DMS 273 (cell line): ENCODE data around the gene LBR.

Experiments
- DNase-seq: peaks from one replicate; lab custom pipeline; 2025; ENCODE audit not compliant: unreplicated experiment; lab: John Stamatoyannopoulos, UW

The LBR gene

DNA sequence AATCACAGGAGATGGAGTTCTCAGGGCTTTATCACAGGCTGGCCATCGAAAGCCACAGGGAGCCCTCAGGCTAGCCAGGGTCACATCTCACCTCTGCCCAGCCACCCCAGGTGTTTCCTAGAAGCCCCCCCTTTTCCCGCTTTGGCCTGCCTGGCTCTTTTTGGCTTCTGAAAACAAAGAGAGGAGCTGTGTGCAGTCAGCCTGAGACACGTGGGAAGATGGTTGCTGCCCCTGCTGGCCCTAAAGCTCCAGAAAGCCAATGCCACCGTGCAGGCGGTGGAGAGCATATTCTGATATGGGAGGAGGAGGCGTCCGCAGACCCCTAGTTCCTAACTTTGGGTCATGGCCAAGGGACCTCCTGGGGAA lies 18.7 kb upstream of the LBR start:
- no peak for DNase-seq

DNA sequence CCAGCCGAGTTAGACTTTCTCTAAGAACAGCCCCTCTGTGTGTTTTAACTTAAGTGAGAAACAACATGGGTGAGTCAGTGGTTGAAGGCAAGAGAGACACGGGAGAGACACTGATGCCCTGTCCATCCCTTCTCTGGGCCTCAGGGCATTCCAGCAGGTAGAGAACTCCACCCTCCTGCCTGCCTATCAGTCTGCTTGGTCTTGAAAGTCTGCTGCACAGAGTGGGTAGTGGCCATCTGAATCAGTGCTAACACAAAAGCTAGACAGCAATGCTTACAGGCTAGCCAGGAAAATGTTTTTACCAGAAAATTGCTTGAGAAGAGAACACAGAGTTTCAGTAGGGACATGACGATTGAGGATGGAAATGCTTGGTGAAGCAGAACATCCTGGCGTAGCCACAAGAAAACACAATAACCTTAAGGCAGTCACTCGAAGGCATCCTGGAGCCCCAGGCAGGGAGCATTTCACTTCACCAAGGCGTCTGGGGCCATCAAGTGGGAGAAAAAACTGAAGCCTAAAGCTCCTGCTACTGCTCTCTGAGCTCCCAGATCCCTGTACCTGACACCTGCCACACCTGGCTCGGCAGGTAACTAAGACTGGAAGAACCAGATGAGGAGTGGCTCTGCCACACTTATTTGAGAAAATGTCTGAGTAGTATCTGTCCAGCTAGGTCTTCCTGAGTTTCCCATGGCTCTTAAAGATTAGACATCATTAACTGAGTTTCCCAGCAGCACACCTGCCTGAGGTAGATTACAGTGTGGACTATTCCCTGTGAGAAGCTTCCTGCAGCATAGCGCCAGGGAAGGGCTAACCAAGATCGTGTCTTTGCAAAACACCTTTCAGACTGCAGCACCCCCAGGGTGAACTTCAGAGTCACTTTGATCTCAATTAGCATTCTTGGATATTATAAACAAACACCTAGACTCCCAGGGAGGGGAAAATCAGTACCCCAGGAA lies 18.1 kb upstream of the LBR start:
- DNase-seq, result no peak

DNA sequence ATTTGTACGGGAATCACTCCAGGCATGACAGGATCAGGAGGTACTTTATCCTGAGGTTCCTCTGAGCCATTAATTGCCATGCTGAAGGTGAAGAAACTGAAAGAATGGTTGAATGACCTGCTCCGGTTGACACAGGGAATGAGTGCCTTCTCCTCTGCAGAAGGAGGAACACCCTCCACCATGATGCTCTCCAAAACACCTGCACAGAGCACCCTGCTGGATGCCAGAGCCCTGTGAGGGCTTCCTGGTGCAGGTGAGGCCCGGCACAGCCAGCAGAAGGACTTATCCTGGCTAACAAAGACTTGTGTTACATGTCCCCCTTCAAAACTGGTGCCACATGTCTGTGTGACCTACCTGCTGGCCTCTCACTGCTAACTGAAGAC lies 14.3 kb upstream of the LBR start:
- DNase-seq, result no peak

DNA sequence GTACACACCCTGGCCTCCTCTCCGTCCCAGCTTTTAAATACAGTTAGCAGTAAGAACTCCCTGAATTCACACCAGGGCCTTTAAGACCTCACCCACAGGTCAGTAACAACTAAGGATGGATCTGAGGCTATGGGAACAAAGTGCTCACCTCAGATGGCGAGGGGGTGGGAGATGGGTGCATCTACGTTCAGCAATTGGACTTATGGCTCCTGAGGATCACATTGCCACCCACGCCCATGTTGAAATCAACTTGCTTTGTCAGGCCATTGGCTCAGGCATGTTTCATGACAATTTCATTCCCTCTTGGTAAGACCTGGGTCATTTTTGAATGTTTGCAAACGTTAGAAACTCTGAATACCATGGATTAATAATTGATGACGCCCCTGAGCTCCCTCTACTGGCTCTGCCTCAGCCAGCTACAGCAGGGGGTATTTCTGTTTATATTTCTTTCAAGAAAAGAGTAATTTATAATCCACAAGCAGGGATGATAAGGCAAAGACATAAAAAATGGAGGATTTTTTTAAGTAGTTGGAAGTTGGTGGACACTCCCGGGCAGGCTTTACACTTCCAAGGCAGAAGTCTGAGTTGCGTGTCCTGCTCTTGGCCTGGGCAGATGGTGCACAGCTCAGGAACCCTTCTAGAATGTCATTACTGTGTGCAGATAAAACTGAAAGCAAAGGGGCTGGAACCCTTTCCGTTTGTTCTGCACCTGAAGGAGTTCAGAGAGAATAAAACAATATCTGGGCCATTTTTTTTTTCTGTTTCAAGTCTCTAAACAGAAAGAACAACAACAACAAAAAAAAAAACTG lies 13.7 kb upstream of the LBR start:
- DNase-seq, result peak; percentile 45

DNA sequence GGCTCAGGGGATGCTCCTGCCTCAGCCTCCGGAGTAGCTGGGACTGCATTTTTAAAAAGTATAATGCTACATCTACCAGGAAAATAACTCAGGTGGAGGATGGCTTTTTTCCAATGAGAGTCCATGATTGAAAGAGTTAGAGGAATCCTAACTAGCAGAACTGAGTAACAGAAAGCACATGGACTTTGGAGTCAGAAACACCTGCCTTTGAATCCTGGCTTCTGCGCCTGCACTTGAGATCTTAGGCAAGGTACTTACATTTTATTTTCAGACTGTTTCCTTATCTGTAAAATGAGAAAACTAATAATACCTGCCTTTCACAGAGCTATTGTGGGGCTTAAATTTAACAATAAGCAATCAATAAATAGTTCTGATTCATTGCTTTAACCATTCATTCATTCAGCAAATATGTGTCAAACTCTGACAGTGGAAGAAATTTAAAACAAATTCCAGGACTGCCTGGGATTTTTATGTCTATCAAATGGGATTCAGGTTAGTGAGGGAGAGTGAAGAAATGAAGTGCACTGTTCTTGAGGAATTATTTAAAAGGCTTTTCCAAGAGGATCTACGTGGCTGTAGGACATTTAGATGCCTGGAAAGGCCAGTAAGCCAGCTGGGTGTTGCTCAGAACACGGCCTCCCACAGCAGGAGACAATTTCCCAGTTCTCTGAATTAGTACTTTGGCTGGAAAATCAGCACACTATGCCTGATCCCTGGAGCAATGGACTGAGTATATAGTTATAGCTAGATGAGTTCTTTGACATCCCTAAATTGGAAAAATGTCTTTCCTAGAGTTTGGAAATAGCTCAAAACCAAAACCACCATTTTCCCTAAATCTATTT lies 12.8 kb upstream of the LBR start:
- no peak for DNase-seq

DNA sequence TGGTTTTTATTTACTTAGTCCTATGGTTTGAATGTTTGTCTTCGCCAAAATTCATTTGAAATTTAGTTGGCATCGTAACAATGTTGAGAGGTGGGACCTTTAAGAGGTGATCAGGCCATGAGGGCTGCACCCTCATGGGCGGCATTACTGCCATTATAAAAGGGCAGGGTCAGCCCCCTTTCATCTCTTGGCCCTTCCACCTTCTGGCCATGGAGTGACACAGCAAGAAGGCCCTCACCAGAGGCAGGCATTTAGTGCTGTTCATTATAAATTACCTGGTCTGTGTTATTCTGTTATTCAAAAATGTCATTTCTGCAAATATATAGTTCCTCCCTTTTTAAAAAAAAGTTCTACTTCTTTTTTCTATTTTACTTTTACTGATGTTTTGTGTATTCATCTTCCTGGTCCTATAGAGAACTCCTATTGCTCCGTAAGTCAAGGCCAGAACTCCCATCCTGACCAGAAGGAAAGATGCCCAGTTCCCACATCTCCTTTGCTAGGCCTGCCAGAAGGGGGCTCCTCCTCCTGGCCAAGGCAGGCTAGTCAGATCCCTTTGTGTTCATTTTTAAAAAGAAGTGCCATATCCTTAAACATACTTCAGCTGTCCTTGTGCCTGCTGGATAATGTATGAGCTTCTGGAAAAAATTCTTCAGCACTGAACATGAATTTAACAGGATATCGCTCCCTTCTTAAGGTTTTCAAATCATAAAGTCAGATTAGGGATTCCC lies 10.0 kb upstream of the LBR start:
- DNase-seq, result peak; percentile 56

DNA sequence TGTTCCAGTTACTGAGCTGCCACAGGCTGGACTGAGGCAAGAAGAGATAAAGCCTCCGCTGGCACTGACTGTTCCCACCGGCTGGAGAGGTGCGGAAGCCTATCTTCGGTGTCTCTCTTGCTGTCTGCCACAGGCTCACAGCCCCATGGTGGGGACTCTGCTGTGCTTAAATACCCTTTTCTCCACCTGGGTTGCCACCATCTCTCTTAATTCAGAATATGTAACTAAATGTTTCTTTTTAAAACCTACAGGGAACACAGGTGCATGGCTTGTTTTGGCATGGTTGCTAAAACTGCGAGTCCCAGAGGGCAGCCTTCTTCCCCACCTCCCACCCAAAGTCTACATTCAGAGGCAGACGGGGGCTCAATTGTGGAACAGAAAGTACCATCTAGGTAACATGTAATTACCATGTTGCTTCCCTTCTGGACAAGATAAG lies 8.1 kb upstream of the LBR start:
- no peak for DNase-seq

DNA sequence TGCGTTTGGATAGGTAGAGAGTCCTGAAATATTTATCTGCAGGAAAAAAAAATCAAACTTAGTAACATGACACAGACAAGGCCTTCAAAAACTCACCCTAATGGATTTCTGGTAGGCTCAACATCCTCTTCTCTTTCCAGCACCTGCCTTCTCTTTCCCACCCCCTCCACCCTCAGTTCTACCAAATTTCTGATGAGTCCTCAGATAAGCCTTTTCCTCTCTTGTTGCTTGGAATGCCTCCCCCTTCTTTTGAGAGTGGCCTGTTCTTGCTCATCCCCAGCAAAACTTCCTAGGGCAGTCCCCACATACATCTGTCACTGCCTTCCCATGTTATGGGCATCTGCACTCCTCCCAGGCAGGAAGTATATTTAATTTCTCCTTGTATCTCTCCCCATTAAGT lies 7.6 kb upstream of the LBR start:
- DNase-seq, result no peak

DNA sequence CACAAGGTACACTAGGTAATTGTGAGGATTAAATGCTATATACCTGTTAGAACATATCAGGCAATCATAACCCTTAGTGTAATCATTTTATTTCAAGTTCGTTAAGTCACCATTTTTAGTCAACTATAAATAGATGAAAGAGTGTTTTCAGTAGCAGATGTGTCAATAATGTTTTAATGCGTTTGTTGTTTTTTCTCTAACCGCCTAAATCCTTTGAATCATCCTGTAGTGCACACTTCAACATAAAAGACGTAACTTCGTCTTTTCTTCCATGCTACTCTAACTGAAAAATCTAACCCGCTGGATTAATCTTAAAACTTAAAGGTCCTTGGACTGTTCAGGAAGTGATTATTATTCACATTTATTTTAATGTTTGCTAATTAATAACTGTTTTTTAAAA lies 7.2 kb upstream of the LBR start:
- DNase-seq, result no peak

DNA sequence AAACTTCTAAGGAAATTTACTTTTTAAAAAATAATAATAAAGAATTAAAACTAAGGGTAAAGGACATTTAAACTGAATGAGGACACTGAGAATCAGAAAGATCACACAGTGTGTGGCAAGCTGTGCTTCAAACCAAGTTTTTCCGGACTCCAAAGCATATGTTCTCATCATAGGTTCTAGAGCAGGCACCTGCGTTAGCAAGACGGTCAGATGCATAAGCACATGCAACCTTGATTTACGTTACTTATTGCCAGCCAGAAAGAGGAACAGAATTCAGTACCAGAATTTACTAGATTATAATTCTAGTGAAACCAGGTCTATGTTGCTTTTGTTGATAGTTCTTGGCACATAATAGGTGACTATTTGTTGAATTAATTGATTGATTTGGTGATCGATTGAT lies 6.2 kb upstream of the LBR start:
- DNase-seq, result no peak

DNA sequence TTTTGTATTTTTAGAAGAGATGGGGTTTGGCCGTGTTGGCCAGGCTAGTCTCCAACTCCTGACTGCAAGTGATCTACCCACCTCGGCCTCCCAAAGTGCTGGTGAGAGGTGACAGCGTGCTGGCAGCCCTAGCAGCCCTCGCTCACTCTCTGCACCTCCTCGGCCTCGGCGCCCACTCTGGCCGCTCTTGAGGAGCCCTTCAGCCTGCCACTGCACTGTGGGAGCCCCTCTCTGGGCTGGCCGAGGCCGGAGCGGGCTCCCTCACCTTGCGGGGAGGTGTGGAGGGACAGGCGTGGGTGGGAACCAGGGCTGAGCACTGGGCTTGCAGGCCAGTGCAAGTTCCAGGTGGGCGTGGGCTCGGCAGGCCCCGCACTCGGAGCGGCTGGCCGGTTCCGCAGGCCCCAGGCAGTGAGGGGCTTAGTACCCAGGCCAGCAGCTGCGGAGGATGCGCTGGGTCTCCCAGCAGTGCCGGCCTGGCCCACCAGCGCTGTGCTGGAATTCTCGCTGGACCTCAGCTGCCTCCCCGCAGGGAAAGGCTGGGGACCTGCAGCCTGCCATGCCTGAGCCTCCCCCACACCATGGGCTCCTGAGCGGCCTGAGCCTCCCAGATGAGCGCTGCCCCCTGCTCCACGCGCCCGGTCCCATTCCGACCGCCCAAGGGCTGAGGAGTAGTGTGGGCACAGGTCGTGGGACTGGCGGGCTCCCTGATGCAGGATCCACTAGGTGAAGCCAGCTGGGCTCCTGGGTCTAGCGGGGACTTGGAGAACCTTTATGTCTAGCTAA lies 3.4 kb upstream of the LBR start:
- no peak for DNase-seq

DNA sequence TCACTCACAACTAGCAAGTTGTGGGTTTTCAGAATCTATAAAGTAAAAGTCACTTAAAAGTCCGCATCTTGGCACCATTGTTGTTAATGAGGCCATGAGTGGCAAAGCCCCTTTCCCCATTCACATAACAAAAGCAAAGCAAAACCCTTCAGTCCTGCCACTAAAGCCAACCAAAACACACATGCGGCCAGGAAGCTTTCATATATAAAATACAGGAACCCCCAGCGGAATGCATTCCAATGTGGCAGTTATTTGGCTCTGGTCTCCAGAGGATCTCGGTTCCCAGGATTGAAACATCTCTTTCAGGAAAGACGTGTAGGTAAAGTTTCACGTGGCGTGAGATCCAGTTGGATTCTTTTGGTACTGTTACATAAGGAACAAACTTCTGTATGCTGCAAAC lies 2.5 kb upstream of the LBR start:
- no peak for DNase-seq

DNA sequence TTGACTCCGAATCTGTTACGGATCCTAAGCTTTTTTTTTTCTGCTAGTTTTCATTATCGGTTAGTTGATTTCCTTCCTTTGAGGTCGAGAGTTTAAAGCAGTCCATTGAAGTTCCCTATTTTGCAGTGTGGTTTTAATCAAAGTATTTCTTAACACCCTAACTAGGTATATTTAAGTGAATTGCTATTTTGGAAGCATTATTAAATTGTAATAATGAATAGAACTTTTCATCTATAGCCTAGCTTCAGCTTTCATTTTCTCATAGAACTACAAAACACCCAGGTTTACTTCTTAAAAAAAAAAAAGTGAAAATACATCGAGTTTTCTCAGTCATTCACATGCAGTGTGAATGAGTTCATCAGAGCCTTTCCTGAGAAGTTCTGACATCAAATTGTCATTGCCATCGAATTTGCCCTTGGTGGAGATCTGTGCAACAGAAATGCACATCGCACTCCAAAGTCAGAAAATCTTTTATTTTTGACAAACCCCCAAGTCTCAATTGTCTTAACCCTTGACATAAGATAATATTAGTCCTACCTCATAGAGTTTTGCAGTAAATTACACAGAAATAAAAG lies 1.1 kb upstream of the LBR start:
- no peak for DNase-seq

DNA sequence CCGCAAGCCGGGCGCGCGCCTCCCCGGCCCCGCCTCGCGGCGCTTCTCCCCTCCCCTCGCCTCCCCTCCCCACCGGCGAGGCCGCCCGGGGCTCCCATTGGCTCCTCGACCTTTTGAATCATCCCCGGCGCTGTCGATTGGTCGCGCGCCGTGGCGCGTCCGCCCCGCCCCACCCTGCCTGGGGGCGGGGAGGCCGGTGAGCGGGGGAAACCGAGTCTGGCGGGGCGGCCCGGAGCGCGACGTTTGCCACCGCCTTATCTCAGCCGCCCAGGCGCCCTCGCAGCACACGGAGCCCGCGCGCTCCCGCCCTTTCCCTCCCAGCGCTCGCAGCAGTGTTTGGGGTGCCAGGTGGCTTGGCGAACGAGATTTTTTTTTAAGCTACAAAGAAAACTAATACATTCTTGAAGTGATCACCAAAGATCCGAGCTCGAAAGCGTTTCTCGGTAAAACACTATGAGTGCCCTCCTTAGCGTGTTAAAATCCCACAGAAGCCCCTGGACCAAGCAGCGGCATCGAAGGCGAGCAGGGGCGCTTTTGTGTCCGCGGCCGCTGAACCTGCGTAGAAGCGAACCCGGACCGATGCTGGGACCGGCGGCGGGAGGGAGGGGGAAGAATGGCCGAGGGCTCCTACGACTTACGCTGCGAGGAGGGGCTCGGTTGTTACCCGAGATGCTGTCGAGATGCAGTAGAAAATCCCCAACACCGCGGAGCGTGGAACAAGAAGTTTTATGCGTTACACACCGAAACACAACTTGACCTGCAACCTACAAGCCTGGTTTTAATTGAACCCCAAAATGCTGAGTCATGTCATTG lies 436 bp upstream of the LBR start:
- peak; percentile 98 for DNase-seq

DNA sequence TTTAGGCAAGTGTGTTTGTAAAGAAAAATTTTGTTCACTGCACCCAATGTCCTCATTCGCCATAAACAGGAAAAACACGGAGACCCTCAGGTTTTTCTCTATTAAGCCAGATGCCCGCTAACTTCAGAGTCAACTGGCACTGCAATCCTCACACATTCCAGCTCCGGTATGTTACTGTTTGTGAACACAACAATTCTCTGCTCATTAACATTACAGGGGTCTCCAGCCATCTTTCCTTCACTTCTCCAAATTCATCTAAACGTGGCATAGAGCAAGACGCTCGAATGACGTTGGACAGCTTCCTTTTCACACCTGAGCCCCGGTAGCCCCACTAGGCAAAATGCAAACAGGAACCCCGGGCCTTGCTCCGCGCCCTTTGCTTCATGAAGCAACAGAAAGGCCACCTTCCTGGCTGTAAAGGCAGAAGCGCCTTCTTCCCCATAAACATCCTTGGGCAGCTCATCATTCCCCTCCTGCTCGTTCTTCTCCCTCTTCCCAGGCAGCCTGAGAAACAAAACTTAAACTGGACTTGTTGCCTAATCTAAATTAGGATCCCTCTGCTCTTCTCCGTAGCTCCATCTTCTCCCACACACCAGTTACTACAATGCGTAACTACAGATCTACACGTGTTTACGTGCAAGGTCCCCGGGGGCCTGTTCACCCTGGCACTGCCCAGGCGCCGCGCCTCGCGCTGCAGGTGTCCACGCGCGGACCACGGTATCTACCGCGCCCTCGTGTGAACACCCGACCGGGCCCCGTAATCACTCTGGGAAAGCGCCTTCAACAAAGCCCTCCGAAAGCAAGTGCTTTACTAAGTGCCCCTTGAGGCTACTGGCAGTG lies 1.2 kb downstream of the LBR start:
- DNase-seq, result peak; percentile 65

DNA sequence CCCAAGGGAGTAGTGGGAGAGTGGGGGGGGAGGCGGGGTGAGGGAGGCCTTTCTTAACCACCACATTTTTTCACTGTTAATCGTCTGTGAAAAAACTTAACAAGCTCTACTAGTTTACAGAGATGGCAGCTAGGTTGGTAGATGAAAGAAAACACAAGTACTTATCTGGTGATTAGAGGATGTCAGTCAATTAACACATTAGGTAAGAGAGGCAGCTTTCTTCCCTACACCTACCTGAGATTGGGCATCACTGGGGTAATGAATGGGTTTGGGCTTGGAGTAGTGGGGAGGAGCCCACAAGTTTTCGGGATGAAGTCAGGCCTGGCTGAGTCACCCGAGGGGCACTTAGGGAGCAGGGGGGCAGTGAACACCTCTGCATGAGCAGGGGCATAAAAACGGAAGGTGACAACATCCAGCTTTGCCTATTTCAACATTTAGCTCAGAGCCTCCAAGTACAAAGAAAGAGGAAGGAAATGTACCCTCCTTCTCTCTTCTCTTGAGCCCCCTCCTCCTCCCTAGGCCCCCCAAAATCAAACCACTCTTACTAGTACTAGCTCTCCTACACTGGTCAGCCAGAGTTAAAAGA lies 2.5 kb downstream of the LBR start:
- DNase-seq, result no peak

DNA sequence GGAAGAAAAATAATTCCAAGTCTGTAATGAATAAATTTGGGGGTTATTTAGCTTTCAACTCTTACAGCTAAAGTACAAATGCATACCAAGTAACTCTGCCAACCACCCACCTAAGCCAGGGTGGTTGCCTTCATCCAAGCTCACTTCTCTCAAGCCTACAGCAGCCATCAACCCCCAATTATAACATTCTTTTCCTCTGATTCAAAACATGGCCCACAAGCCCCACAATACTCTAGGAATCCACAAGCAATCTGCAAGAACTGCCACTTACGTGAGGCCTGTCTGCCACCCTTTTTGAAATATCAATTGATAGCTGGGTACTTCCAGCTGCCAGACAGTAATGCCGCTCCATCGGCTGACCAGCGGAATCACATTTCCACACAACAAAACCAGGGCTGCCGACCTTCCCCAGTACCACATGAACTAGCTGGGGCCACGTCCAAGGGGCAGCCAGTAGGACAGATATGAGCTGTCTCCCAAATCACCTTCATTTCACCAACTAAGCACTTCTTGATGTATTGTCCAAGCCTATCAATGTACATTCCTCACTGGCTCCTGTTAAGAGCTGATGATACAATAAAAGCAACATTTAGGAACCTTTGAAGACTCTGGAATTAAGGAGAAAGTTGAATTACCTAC lies 3.2 kb downstream of the LBR start:
- DNase-seq, result no peak
